Measurements from ENCODE around the gene USP47. TPM values are rescaled to one million over a fixed set of nuclear protein-coding genes. Genes with fewer than 3 reads are reported as not detected.

Gene USP47
- total RNA-seq, 1 donor from 2014 or later = 81.5 TPM

DNA sequence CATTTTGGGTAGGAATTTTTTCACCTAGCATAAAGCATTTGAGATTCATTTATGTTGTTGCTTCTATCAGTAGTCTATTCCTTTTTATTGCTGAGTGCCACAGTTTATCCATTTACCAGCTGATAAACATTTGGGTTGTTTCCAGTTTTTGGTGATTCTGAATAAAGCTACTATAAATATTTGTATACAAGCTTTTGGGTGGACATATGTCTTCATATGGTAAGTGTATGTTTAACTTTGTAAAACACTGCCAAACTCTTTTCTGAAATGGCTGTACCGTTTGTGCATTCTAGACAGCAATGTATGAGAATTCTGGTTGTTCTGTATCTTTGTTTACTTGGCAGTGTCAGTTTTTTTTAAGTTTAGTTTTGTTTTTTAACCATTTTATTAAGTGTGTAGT is 16.9 kb downstream of the USP47 start:
- Mint-ChIP-seq H3K27ac (no peak overlapping the region), H3K9me3 (ENCODE audit: low read depth) (no peaks in the 10 kb centered on the region), H3K36me3 (ENCODE audit: insufficient read depth) (peaks cover 2% of the 10 kb centered on the region), H3K4me3 (ENCODE audit: low read depth) (no peak overlapping the region), H3K4me1 (ENCODE audit: low read depth) (peaks cover 12% of the 10 kb centered on the region), H3K27me3 (no peaks in the 10 kb centered on the region)
- DNase-seq (ENCODE audit: low spot score, unreplicated experiment) = no peak
- TF ChIP-seq, protein P1, sequence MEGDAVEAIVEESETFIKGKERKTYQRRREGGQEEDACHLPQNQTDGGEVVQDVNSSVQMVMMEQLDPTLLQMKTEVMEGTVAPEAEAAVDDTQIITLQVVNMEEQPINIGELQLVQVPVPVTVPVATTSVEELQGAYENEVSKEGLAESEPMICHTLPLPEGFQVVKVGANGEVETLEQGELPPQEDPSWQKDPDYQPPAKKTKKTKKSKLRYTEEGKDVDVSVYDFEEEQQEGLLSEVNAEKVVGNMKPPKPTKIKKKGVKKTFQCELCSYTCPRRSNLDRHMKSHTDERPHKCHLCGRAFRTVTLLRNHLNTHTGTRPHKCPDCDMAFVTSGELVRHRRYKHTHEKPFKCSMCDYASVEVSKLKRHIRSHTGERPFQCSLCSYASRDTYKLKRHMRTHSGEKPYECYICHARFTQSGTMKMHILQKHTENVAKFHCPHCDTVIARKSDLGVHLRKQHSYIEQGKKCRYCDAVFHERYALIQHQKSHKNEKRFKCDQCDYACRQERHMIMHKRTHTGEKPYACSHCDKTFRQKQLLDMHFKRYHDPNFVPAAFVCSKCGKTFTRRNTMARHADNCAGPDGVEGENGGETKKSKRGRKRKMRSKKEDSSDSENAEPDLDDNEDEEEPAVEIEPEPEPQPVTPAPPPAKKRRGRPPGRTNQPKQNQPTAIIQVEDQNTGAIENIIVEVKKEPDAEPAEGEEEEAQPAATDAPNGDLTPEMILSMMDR (IDR thresholded peaks at IDR 0.05; ENCODE audit: unreplicated experiment) = no peak

DNA sequence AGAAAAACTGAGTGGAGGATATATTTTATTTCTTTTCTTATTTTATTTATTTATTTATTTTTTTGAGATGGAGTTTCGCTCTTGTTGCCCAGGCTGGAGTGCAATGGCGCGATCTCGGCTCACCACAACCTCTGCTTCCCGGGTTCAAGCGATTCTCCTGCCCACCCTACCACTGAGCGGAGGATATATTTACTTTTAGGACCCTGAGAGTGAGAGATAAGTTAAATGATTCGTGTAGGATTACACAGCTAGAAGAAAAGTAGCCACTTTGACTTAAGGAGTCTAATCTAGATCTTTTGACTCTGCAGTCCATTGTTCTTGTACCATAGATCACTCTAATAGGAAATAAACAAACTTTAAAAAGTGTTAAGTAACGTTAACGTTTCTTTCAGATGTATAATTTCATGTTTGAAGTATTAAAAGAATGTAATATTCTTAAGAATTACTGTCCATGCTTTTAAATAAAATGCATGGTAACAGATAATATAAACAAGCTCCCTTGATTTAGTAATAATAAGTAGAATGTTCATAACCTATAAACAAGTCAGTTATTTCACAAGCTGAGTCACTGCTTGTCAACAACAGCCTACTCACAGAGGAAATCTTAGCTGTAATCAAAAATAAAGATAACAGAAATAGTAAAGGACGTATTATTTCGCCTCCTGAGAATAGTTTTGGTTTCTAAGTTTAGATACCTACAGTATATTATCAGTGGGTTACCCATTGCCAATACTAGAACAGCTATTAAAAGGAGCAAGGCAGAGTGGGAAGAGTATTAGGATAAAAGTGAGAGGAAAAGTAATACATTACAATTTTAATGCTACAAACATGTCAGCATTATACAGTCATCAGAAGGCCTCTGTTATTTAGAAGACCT is 18.6 kb downstream of the USP47 start:
- Mint-ChIP-seq H3K4me3 (ENCODE audit: low read depth) (no peak overlapping the region), H3K36me3 (ENCODE audit: insufficient read depth) (peaks cover 5% of the 10 kb centered on the region), H3K27me3 (no peaks in the 10 kb centered on the region), H3K4me1 (ENCODE audit: low read depth) (peaks cover 15% of the 10 kb centered on the region), H3K9me3 (ENCODE audit: low read depth) (peaks cover 5% of the 10 kb centered on the region), H3K27ac (peak overlapping the region; percentile 48)
- DNase-seq (ENCODE audit: low spot score, unreplicated experiment) = no peak
- TF ChIP-seq, protein P1 (IDR thresholded peaks at IDR 0.05; ENCODE audit: unreplicated experiment) = no peak

DNA sequence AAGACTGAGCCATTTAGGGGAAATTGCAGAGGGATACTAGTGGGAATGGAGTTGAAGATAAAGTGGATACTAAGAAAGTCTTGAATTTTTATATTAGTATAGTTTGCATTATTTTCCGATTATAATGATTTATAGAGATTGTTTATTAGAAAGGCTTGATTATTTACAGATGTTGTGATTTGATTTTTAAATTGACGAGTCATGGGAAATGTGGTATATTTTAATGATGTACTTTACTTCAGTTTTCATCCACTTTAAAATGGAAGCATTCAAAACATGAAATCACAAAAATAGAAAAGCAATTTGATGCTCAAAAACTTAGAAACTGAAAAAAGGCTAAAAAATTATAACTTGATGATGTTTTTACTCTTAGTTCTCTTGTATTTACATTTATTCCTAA is 21.2 kb downstream of the USP47 start:
- no peaks in the 10 kb centered on the region for H3K27me3 Mint-ChIP-seq
- H3K4me3 Mint-ChIP-seq (ENCODE audit: low read depth) = no peak overlapping the region
- H3K36me3 Mint-ChIP-seq (ENCODE audit: insufficient read depth) = peaks cover 19% of the 10 kb centered on the region
- peaks cover 14% of the 10 kb centered on the region for H3K4me1 Mint-ChIP-seq (ENCODE audit: low read depth)
- no peak for DNase-seq (ENCODE audit: low spot score, unreplicated experiment)
- H3K27ac Mint-ChIP-seq = no peak overlapping the region
- H3K9me3 Mint-ChIP-seq (ENCODE audit: low read depth) = peaks cover 23% of the 10 kb centered on the region
- TF ChIP-seq, protein P1 (IDR thresholded peaks at IDR 0.05; ENCODE audit: unreplicated experiment) = no peak

DNA sequence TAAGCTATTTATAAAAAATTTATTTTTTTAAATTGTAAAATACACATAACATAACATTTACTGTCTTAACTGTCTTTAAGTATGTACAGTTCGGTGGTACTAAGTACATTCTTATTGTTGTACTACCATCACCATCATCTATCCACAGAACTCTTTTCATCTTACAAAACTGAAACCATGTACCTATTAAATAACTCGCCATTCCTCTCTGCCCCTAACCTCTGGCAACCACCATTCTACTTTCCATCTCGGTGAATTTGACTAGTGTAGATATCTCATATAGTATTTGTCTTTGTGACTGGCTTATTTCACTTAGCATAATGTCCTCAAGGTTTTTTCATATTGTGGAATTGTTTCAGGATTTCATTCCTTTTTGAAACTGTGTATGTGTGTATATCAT is 22.6 kb downstream of the USP47 start:
- DNase-seq (ENCODE audit: low spot score, unreplicated experiment) = no peak
- Mint-ChIP-seq H3K27me3 (no peaks in the 10 kb centered on the region), H3K4me3 (ENCODE audit: low read depth) (no peak overlapping the region), H3K4me1 (ENCODE audit: low read depth) (peaks cover 15% of the 10 kb centered on the region), H3K36me3 (ENCODE audit: insufficient read depth) (peaks cover 21% of the 10 kb centered on the region), H3K27ac (no peak overlapping the region), H3K9me3 (ENCODE audit: low read depth) (peaks cover 25% of the 10 kb centered on the region)
- TF ChIP-seq, protein P1 (IDR thresholded peaks at IDR 0.05; ENCODE audit: unreplicated experiment) = no peak

DNA sequence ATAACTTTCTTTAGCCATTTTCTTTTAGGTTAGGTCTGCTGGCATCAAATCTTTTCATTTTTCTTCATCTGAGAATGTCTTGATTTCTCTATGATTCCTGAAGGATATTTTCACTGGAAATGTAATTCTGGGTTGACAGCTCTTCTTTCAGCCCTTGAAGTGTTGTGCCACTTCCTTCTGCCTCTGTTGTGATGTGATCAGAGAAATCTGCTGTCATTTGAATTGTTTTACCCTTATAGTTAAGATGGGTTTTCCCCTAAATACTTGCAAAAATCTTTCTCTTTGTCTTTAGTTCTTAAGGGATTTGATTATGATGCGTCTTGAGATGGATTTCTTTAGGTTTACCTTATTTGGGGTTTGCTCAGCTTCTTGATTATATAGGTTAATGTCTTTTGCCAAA is 23.0 kb downstream of the USP47 start:
- Mint-ChIP-seq H3K4me1 (ENCODE audit: low read depth) (peaks cover 17% of the 10 kb centered on the region), H3K9me3 (ENCODE audit: low read depth) (peaks cover 25% of the 10 kb centered on the region), H3K27me3 (no peaks in the 10 kb centered on the region), H3K4me3 (ENCODE audit: low read depth) (no peak overlapping the region), H3K36me3 (ENCODE audit: insufficient read depth) (peaks cover 19% of the 10 kb centered on the region), H3K27ac (no peak overlapping the region)
- DNase-seq (ENCODE audit: low spot score, unreplicated experiment) = no peak
- TF ChIP-seq, protein P1 (IDR thresholded peaks at IDR 0.05; ENCODE audit: unreplicated experiment) = no peak
